PC-9 (cell line): ENCODE measurements around the gene LRIG2.

Experiments used
- EZH2 ChIP-seq: fragments of 200-600 bp; sonication (generic); IDR thresholded peaks from 2 replicates; pipeline ENCODE4 v1.8.0; 2017; ENCODE audit warnings: antibody characterized with exemption, low read depth
- TF ChIP-seq, protein P1 (sequence below): fragments of 200-600 bp; sonication (generic); conservative IDR thresholded peaks from 2 replicates; pipeline ENCODE4 v1.6.1; 2017; ENCODE audit warnings: mixed run types, antibody characterized with exemption, mild to moderate bottlenecking, moderate library complexity

DNA sequence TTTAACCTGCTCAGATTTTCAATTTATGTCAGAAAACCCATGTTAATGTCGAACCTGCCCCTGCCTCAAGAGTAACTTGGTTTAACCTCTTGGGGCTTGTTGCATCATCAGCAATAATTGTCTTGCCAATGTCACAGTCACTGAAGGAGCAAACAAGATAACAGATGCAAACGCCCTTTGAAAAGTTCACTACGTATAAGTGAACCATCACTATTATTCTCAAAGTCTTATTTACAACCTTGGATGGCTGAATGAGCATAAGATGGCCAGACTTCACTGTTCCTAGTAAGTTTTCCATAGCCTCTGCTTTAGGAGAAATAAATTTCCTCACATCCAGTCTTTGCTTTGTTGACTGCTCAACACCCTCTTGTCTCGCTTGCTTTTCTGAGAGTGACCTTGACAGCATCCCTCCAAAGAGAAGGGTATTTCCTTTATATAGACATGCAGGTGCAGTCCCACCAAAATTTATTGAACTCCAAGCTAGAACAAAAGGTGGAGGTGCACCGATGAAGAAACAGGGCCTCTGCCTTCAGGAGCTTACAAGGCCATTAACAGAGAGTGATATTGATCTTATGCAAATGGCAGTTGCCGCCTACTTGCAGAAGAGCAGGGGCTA, 749 bp upstream of the LRIG2 start:
- TF ChIP-seq, protein P1, sequence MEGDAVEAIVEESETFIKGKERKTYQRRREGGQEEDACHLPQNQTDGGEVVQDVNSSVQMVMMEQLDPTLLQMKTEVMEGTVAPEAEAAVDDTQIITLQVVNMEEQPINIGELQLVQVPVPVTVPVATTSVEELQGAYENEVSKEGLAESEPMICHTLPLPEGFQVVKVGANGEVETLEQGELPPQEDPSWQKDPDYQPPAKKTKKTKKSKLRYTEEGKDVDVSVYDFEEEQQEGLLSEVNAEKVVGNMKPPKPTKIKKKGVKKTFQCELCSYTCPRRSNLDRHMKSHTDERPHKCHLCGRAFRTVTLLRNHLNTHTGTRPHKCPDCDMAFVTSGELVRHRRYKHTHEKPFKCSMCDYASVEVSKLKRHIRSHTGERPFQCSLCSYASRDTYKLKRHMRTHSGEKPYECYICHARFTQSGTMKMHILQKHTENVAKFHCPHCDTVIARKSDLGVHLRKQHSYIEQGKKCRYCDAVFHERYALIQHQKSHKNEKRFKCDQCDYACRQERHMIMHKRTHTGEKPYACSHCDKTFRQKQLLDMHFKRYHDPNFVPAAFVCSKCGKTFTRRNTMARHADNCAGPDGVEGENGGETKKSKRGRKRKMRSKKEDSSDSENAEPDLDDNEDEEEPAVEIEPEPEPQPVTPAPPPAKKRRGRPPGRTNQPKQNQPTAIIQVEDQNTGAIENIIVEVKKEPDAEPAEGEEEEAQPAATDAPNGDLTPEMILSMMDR: no peak
- TF ChIP-seq EZH2: no peak
